Esophagus squamous epithelium (tissue), 5 donors: ENCODE measurements around the gene ZNF716. TPM values are rescaled to one million over a fixed set of nuclear protein-coding genes. Genes with fewer than 3 reads are reported as not detected.
"Not testable (repeated sequence)": the region's sequence is repeated elsewhere in the genome, so short reads cannot be mapped to it uniquely, and the experiment has no call there.

Source experiments
- DNase-seq: peaks from one replicate; lab custom pipeline; 2025; lab: John Stamatoyannopoulos, UW
- H3K27ac ChIP-seq, 4 donors: fragments of 200-600 bp; sonication (generic); one replicate each; pipeline ENCODE4 v1.5.1; 2016 to 2019; ENCODE audit warnings: mild to moderate bottlenecking in 1 of 4
- H3K27me3 ChIP-seq, 4 donors: fragments of 200-600 bp; sonication (generic); 1 replicate in 3 of 4; 2 replicates in 1 of 4; pipeline versions ENCODE4 v1.5.1 to v1.6.0; 2017 to 2021; ENCODE audit warnings: antibody characterized with exemption in 1 of 4
- H3K36me3 ChIP-seq, 3 donors: fragments of 200-600 bp; sonication (generic); one replicate each; pipeline ENCODE4 v1.5.1; 2016 to 2019
- H3K4me1 ChIP-seq, 3 donors: fragments of 200-600 bp; sonication (generic); one replicate each; pipeline ENCODE4 v1.5.1; 2017 to 2019
- H3K4me3 ChIP-seq, 4 donors: fragments of 200-600 bp; sonication (generic); 1 replicate in 3 of 4; 2 replicates in 1 of 4; pipeline ENCODE4 v1.5.1; 2016 to 2019; ENCODE audit warnings: mild to moderate bottlenecking in 2 of 4, moderate library complexity in 1 of 4
- H3K9me3 ChIP-seq, 3 donors: fragments of 200-600 bp; sonication (generic); one replicate each; pipeline ENCODE4 v1.5.1; 2016 to 2019
- POLR2A ChIP-seq, 4 donors: fragments of 450-650 bp; IDR thresholded peaks; one replicate each; pipeline ENCODE4 v1.6.1; 2017; ENCODE audit warnings: antibody characterized with exemption in 4 of 4, mild to moderate bottlenecking in 4 of 4, moderate library complexity in 3 of 4
- WGBS, 2 donors: methylation state at CpG; one replicate each; pipeline ENCODE4 v1.1.5; 2018; 5-methylcytosine and 5-hydroxymethylcytosine counted together
- intact Hi-C: fragments of 100-400 bp; cut with DNase I; formaldehyde crosslinking; loops from one replicate; pipeline ENCODE4 v1.15.0; 2022
- total RNA-seq, 4 donors: library from RNA; depleted of rRNA; stranded (reverse); fragments of >200 nt; gene quantifications; one replicate each; pipeline ENCODE4 v1.1.0, GENCODE V29; 2016
- TF ChIP-seq, protein P1 (sequence below), 6 experiments: fragments of 450-650 bp in 4 of 6; fragments of 200-600 bp in 2 of 6; sonication (generic) in 2 of 6; IDR thresholded peaks; one replicate each; pipeline ENCODE4 v1.5.1; 2016 to 2019; ENCODE audit warnings: antibody characterized with exemption in 6 of 6, mild to moderate bottlenecking in 4 of 6, moderate library complexity in 4 of 6
- donor health status: DM: yes; HTN: yes; CAD: no.

The ZNF716 gene
- total RNA-seq, 4 donors from 2014 or later: not detected

DNA sequence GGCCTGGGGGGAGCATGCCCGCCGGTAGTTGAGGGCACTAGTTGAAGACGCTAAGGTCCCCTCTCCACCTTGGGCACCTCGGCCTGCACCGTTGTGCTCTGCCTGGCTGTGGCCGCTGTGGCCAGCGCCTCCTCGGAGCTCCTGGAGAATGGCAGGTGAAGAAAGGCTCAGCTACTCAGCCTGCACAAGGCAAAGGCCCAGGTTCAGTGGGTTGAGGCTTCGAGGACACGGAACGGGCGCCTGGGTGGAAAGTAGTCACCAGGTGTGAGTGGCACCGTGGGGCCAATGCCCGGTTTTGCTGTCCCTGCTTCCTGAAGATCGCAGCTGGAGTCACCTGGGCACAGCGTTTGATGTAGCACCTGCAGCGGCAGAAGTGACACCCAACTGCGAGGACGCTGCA lies 12.4 kb upstream of the ZNF716 start:
- intact Hi-C loops: no loop called here
- peaks cover 0 to 46% (median 9%) of the 10 kb centered on the region in 3 donors for H3K9me3 ChIP-seq

GRCh38 chr7:57438244-57438643 lies 11.7 kb upstream of the ZNF716 start:
- 80% methylated on average over 3 of the region's 7 CpGs; no CpG with 5 or more reads in 1 of the 2 donors for WGBS, 2 donors
- H3K4me1 ChIP-seq: no peaks in the 10 kb centered on the region
- no peaks in the 10 kb centered on the region for H3K36me3 ChIP-seq
- H3K27me3 ChIP-seq: no peaks in the 10 kb centered on the region
- no peak overlapping the region for H3K27ac ChIP-seq
- DNase-seq: no peak
- TF ChIP-seq, protein P1, sequence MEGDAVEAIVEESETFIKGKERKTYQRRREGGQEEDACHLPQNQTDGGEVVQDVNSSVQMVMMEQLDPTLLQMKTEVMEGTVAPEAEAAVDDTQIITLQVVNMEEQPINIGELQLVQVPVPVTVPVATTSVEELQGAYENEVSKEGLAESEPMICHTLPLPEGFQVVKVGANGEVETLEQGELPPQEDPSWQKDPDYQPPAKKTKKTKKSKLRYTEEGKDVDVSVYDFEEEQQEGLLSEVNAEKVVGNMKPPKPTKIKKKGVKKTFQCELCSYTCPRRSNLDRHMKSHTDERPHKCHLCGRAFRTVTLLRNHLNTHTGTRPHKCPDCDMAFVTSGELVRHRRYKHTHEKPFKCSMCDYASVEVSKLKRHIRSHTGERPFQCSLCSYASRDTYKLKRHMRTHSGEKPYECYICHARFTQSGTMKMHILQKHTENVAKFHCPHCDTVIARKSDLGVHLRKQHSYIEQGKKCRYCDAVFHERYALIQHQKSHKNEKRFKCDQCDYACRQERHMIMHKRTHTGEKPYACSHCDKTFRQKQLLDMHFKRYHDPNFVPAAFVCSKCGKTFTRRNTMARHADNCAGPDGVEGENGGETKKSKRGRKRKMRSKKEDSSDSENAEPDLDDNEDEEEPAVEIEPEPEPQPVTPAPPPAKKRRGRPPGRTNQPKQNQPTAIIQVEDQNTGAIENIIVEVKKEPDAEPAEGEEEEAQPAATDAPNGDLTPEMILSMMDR (IDR thresholded peaks at IDR 0.05): no peak
- no peak for TF ChIP-seq POLR2A (IDR thresholded peaks at IDR 0.05)
- peaks cover 0 to 52% (median 9%) of the 10 kb centered on the region in 3 donors for H3K9me3 ChIP-seq
- H3K4me3 ChIP-seq: no peak overlapping the region
- intact Hi-C loops: no loop called here

More for the DNA sequence above, 12.4 kb upstream of the ZNF716 start:
- Histone ChIP-seq H3K27ac (no peak overlapping the region), H3K4me3 (no peak overlapping the region), H3K27me3 (no peaks in the 10 kb centered on the region), H3K36me3 (no peaks in the 10 kb centered on the region), H3K4me1 (no peaks in the 10 kb centered on the region)
- 76 to 89% methylated on average over 5 to 11 of the region's 19 CpGs for WGBS, 2 donors
- TF ChIP-seq, protein P1 (IDR thresholded peaks at IDR 0.05): no peak
- TF ChIP-seq POLR2A (IDR thresholded peaks at IDR 0.05): no peak
- DNase-seq: no peak

GRCh38 chr7:57443567-57443966 lies 6.4 kb upstream of the ZNF716 start:
- no peak for DNase-seq
- TF ChIP-seq, protein P1 (IDR thresholded peaks at IDR 0.05): no peak
- Histone ChIP-seq H3K36me3 (no peaks in the 10 kb centered on the region), H3K4me1 (no peaks in the 10 kb centered on the region), H3K4me3 (no peak overlapping the region), H3K27ac (no peak overlapping the region), H3K9me3 (peaks cover 0 to 44% (median 6%) of the 10 kb centered on the region in 3 donors), H3K27me3 (no peaks in the 10 kb centered on the region)
- intact Hi-C loops: no loop called here

GRCh38 chr7:57469186-57469828 lies 19.3 kb downstream of the ZNF716 start:
- H3K4me3 ChIP-seq, DNase-seq, H3K4me1 ChIP-seq, H3K27me3 ChIP-seq, H3K36me3 ChIP-seq, H3K27ac ChIP-seq, intact Hi-C loops: not testable (repeated sequence)
- WGBS, 2 donors: 67 to 73% methylated on average over 3 of the region's 3 CpGs
- H3K9me3 ChIP-seq: peaks cover 13 to 61% (median 39%) of the 10 kb centered on the region in 3 donors

GRCh38 chr7:57480304-57480703 lies 30.3 kb downstream of the ZNF716 start:
- H3K4me1 ChIP-seq, H3K4me3 ChIP-seq, H3K27me3 ChIP-seq, H3K36me3 ChIP-seq, DNase-seq, H3K27ac ChIP-seq, intact Hi-C loops: not testable (repeated sequence)
- peaks cover 0 to 24% (median 0%) of the 10 kb centered on the region in 3 donors for H3K9me3 ChIP-seq
- TF ChIP-seq, protein P1 (IDR thresholded peaks at IDR 0.05): peak in 1 of 6 experiments; percentile 4

- 77 to 80% methylated on average over 7 to 21 of the region's 21 CpGs for WGBS, 2 donors
- H3K27me3 ChIP-seq, H3K27ac ChIP-seq, intact Hi-C loops, H3K4me1 ChIP-seq, DNase-seq, H3K4me3 ChIP-seq, H3K36me3 ChIP-seq: not testable (repeated sequence)
- peaks cover 0 to 44% (median 15%) of the 10 kb centered on the region in 3 donors for H3K9me3 ChIP-seq
Measured at GRCh38 chr7:57485022-57485421, 35.0 kb downstream of the ZNF716 start.
